Lung microvascular endothelial cell (primary cell): Measurements from ENCODE around the gene SLF2. TPM values are rescaled to one million over a fixed set of nuclear protein-coding genes. Genes with fewer than 3 reads are reported as not detected.
"Not testable (repeated sequence)": the region's sequence is repeated elsewhere in the genome, so short reads cannot be mapped to it uniquely, and the experiment has no call there.

Experiments
- DNase-seq, 2 donors: peaks; one replicate each; pipeline versions ENCODE4 v3.0.0 to v3.0.0-alpha.2; 2010; ENCODE audit warnings: low read depth in 2 of 2
- total RNA-seq: library from RNA; depleted of rRNA; stranded (reverse); fragments of >200 nt; gene quantifications from 2 replicates; pipeline ENCODE4 v1.2.1, GENCODE V29; 2014

The SLF2 gene
- total RNA-seq, 1 donor from 2014 or later, result 21.2 TPM

- DNase-seq, result no peak
Measured at GRCh38 chr10:100962351-100963080, 49.8 kb downstream of the SLF2 start.

GRCh38 chr10:100963826-100964225 is 51.1 kb downstream of the SLF2 start:
- DNase-seq, result no peak

GRCh38 chr10:100965820-100966219 is 53.1 kb downstream of the SLF2 start:
- DNase-seq, result no peak

GRCh38 chr10:100966887-100967286 is 54.1 kb downstream of the SLF2 start:
- DNase-seq, result no peak

- DNase-seq, result no peak
Measured at GRCh38 chr10:100967332-100967731, 54.6 kb downstream of the SLF2 start.

GRCh38 chr10:100968062-100968736 is 55.4 kb downstream of the SLF2 start:
- no peak for DNase-seq

GRCh38 chr10:100968863-100969186 is 56.1 kb downstream of the SLF2 start:
- DNase-seq, result no peak

GRCh38 chr10:100969187-100970075 is 56.7 kb downstream of the SLF2 start, which contains the start of gene SEMA4G:
SEMA4G (plus strand) TSS chr10:100969504; CDS start chr10:100972913, 3,409 bp downstream.
- peak; percentile 29 to 56 for DNase-seq

GRCh38 chr10:100970076-100970913 is 57.5 kb downstream of the SLF2 start:
- DNase-seq, result no peak

GRCh38 chr10:100970914-100971811 is 58.4 kb downstream of the SLF2 start:
- no peak for DNase-seq

GRCh38 chr10:100972115-100972903 is 59.5 kb downstream of the SLF2 start:
- no peak for DNase-seq

- DNase-seq, result no peak
Measured at GRCh38 chr10:100972904-100973535, 60.3 kb downstream of the SLF2 start.

- DNase-seq, result not testable (repeated sequence)
Measured at GRCh38 chr10:100975397-100975796, 62.6 kb downstream of the SLF2 start.

- DNase-seq, result no peak
Measured at GRCh38 chr10:100976906-100977305, 64.1 kb downstream of the SLF2 start.

- DNase-seq, result no peak
Measured at GRCh38 chr10:100977436-100977835, 64.7 kb downstream of the SLF2 start.

- no peak for DNase-seq
Measured at GRCh38 chr10:100978121-100978900, 65.5 kb downstream of the SLF2 start.

- DNase-seq, result no peak
Measured at GRCh38 chr10:100978901-100979195, 66.1 kb downstream of the SLF2 start.

- DNase-seq, result no peak
Measured at GRCh38 chr10:100979791-100980272, 67.1 kb downstream of the SLF2 start.
